Measurements from ENCODE around the gene GALNT2.

The GALNT2 gene

DNA sequence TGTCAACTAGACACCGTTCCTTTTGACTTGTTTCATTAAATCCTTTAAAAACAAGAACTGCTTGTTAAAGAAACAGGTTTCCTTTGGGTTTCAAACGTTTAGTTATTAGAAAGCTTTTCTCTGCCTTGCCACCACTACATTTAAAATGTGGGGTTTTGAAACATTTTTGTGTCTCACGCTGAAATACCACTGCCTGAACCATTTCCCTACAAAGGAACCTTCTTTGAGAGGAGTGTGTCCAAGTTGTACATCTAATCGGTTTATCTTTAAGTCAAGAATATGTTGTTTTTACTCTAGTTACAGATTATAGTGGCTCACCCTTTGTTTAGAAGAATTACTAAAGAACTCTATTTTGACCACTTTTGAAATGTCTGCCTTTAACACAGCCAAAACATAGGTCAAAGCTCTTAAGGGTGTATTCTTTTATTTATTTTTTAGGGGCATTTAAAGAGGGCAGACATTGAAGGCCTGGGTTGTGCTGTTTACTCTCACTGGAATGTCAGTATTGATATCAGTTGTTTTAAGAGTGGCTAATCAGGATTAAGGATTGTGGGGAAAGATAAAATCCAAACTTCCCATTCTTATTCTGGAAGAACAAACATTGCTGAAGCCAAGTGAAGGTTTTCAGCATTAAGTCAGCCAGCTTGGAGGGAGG lies 143.4 kb downstream of the GALNT2 start:
- no peaks in the 10 kb centered on the region; the same call in 1 of the 2 replicates for H3K4me1 ChIP-seq (ENCODE audit: insufficient read depth, low read length)
- no peak overlapping the region for H3K27ac ChIP-seq (ENCODE audit: low read depth, low read length)
- 86% methylated on average over 1 of the region's 4 CpGs for WGBS
- H3K9ac ChIP-seq (ENCODE audit: low read depth, low read length), result no peak overlapping the region
- no peaks in the 10 kb centered on the region for H3K9me3 ChIP-seq (ENCODE audit: insufficient read depth, low read depth, low read length)
- H3K27me3 ChIP-seq (ENCODE audit: insufficient read depth, low read length), result no peaks in the 10 kb centered on the region
- H3K4me3 ChIP-seq (ENCODE audit: low read length), result no peak overlapping the region
- no peaks in the 10 kb centered on the region for H3K36me3 ChIP-seq (ENCODE audit: insufficient read depth, low read length)

DNA sequence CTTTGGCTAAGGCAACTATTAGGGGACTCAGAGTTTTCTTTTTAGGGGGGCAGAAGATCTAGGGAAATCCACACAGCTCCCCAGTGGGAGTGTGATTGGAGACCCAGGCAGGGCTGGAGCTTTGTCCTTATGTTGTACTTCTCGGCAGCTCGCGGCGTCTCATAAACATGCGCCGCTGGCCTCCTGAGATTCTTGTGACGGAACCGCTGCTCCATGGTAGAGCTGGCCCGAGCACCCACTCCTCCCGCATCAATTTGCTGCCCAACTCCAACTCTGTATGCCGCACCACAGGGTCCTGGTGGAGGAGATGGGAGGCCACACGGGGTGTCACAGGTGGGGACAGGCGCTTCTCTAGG lies 143.9 kb downstream of the GALNT2 start:
- no peak overlapping the region for H3K4me3 ChIP-seq (ENCODE audit: low read length)
- 97% methylated on average over 13 of the region's 13 CpGs for WGBS
- H3K4me1 ChIP-seq (ENCODE audit: insufficient read depth, low read length), result no peaks in the 10 kb centered on the region; the same call in 1 of the 2 replicates
- H3K27me3 ChIP-seq (ENCODE audit: insufficient read depth, low read length), result no peaks in the 10 kb centered on the region
- H3K9me3 ChIP-seq (ENCODE audit: insufficient read depth, low read depth, low read length), result no peaks in the 10 kb centered on the region
- H3K27ac ChIP-seq (ENCODE audit: low read depth, low read length), result no peak overlapping the region
- H3K36me3 ChIP-seq (ENCODE audit: insufficient read depth, low read length), result no peaks in the 10 kb centered on the region
- no peak overlapping the region for H3K9ac ChIP-seq (ENCODE audit: low read depth, low read length)

- Histone ChIP-seq H3K4me3 (ENCODE audit: low read length) (no peak overlapping the region), H3K9me3 (ENCODE audit: insufficient read depth, low read depth, low read length) (no peaks in the 10 kb centered on the region), H3K9ac (ENCODE audit: low read depth, low read length) (no peak overlapping the region), H3K27ac (ENCODE audit: low read depth, low read length) (no peak overlapping the region), H3K4me1 (ENCODE audit: insufficient read depth, low read length) (no peaks in the 10 kb centered on the region; the same call in 1 of the 2 replicates), H3K36me3 (ENCODE audit: insufficient read depth, low read length) (no peaks in the 10 kb centered on the region), H3K27me3 (ENCODE audit: insufficient read depth, low read length) (no peaks in the 10 kb centered on the region)
- 92% methylated on average over 8 of the region's 8 CpGs for WGBS
Measured at GRCh38 chr1:230211436-230212145, 144.6 kb downstream of the GALNT2 start.

GRCh38 chr1:230212405-230212936 lies 145.4 kb downstream of the GALNT2 start:
- Histone ChIP-seq H3K27ac (ENCODE audit: low read depth, low read length) (no peak overlapping the region), H3K27me3 (ENCODE audit: insufficient read depth, low read length) (no peaks in the 10 kb centered on the region), H3K36me3 (ENCODE audit: insufficient read depth, low read length) (no peaks in the 10 kb centered on the region), H3K4me3 (ENCODE audit: low read length) (no peak overlapping the region), H3K9me3 (ENCODE audit: insufficient read depth, low read depth, low read length) (no peaks in the 10 kb centered on the region), H3K9ac (ENCODE audit: low read depth, low read length) (no peak overlapping the region), H3K4me1 (ENCODE audit: insufficient read depth, low read length) (no peaks in the 10 kb centered on the region; the same call in 1 of the 2 replicates)
- 96% methylated on average over 6 of the region's 7 CpGs for WGBS

DNA sequence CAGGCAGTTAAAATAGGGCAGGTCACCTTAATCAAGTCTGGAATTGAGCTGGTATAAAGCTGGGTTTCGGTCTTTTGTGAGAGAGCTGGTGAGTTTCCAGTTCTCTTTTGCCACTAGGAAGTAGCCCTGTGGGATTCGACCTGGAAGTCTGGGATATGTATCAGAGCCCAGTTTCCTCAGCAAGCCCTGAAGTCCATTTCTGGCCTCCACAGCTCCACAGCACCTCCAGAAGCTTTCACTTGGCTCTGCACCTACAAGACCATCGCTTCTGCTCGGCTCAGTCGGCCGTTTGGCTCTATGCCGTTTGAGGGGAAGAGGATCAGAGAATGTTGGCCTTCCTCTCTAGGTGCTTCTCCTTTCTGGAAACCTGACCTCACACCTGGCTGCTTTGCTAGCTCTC lies 148.0 kb downstream of the GALNT2 start:
- no peaks in the 10 kb centered on the region for H3K27me3 ChIP-seq (ENCODE audit: insufficient read depth, low read length)
- H3K27ac ChIP-seq (ENCODE audit: low read depth, low read length), result no peak overlapping the region
- H3K4me3 ChIP-seq (ENCODE audit: low read length), result no peak overlapping the region
- H3K9me3 ChIP-seq (ENCODE audit: insufficient read depth, low read depth, low read length), result no peaks in the 10 kb centered on the region
- H3K36me3 ChIP-seq (ENCODE audit: insufficient read depth, low read length), result no peaks in the 10 kb centered on the region
- 86% methylated on average over 7 of the region's 7 CpGs for WGBS
- H3K4me1 ChIP-seq (ENCODE audit: insufficient read depth, low read length), result no peaks in the 10 kb centered on the region; the same call in 1 of the 2 replicates
- no peak overlapping the region for H3K9ac ChIP-seq (ENCODE audit: low read depth, low read length)

DNA sequence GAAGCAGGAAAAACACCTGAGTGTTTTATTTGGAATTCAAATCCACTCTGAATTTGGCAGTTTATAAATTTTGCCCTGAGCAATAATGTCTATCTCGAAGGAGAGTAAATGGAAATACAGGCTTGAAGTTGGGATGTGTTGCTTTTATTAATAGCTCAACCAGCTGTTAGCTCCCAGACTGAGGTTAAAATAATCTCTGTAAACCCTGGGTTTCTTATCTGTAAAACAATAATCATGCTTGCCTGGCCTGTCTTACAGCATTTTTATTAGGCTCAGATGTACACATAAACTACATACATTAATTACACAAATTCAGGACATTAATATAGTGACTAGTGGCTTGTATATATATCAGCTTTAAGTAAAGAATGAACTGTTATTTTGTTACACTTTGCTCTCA lies 148.5 kb downstream of the GALNT2 start:
- H3K9ac ChIP-seq (ENCODE audit: low read depth, low read length), result no peak overlapping the region
- no peaks in the 10 kb centered on the region for H3K9me3 ChIP-seq (ENCODE audit: insufficient read depth, low read depth, low read length)
- WGBS, result 85% methylated on average over 1 of the region's 1 CpG
- H3K27me3 ChIP-seq (ENCODE audit: insufficient read depth, low read length), result no peaks in the 10 kb centered on the region
- H3K27ac ChIP-seq (ENCODE audit: low read depth, low read length), result no peak overlapping the region
- H3K36me3 ChIP-seq (ENCODE audit: insufficient read depth, low read length), result no peaks in the 10 kb centered on the region
- H3K4me3 ChIP-seq (ENCODE audit: low read length), result no peak overlapping the region
- H3K4me1 ChIP-seq (ENCODE audit: insufficient read depth, low read length), result no peaks in the 10 kb centered on the region; the same call in 1 of the 2 replicates

DNA sequence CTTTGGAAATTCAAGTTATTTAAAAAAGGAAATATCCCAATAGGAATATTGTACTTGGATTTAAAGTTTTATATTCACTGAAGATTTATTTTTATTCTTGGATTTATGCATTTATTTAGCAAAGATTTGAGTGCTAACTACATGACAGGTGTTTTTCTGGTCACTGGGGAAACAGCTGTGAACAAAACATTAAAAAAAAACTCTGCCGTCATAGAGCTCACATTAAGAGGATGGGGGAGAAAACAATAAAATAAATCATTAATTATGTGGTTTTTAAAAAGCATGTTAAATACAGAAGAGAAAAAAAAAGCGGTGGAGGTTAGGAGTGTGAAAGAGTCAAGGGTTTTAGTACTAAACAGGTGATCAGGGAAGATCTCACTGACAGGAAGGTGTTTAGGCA lies 149.9 kb downstream of the GALNT2 start:
- Histone ChIP-seq H3K4me1 (ENCODE audit: insufficient read depth, low read length) (peaks cover 7% of the 10 kb centered on the region), H3K4me3 (ENCODE audit: low read length) (no peak overlapping the region), H3K36me3 (ENCODE audit: insufficient read depth, low read length) (no peaks in the 10 kb centered on the region), H3K27ac (ENCODE audit: low read depth, low read length) (no peak overlapping the region), H3K9me3 (ENCODE audit: insufficient read depth, low read depth, low read length) (no peaks in the 10 kb centered on the region), H3K9ac (ENCODE audit: low read depth, low read length) (no peak overlapping the region), H3K27me3 (ENCODE audit: insufficient read depth, low read length) (no peaks in the 10 kb centered on the region)
- WGBS, result 99% methylated on average over 1 of the region's 2 CpGs

DNA sequence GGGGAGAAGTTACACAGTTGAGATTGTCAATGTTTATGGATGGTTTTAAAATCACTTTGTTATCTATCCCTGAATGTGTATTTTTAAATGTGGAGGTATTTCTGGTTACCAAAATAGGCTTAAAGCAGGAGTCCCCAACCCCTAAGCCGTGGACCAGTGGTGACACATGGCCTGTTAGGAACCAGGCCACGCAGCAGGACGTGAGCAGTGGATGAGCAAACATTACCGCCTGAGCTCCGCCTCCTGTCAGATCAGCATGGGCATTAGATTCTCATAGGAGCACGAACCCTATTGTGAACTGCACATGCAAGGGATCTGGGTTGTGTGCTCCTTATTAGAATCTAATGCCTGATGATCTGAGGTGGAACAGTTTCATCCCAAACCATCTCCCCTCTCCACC lies 151.6 kb downstream of the GALNT2 start:
- 93% methylated on average over 6 of the region's 6 CpGs for WGBS
- Histone ChIP-seq H3K27me3 (ENCODE audit: insufficient read depth, low read length) (no peaks in the 10 kb centered on the region), H3K9ac (ENCODE audit: low read depth, low read length) (no peak overlapping the region), H3K36me3 (ENCODE audit: insufficient read depth, low read length) (no peaks in the 10 kb centered on the region), H3K9me3 (ENCODE audit: insufficient read depth, low read depth, low read length) (no peaks in the 10 kb centered on the region), H3K27ac (ENCODE audit: low read depth, low read length) (no peak overlapping the region), H3K4me1 (ENCODE audit: insufficient read depth, low read length) (peaks cover 7% of the 10 kb centered on the region), H3K4me3 (ENCODE audit: low read length) (no peak overlapping the region)

DNA sequence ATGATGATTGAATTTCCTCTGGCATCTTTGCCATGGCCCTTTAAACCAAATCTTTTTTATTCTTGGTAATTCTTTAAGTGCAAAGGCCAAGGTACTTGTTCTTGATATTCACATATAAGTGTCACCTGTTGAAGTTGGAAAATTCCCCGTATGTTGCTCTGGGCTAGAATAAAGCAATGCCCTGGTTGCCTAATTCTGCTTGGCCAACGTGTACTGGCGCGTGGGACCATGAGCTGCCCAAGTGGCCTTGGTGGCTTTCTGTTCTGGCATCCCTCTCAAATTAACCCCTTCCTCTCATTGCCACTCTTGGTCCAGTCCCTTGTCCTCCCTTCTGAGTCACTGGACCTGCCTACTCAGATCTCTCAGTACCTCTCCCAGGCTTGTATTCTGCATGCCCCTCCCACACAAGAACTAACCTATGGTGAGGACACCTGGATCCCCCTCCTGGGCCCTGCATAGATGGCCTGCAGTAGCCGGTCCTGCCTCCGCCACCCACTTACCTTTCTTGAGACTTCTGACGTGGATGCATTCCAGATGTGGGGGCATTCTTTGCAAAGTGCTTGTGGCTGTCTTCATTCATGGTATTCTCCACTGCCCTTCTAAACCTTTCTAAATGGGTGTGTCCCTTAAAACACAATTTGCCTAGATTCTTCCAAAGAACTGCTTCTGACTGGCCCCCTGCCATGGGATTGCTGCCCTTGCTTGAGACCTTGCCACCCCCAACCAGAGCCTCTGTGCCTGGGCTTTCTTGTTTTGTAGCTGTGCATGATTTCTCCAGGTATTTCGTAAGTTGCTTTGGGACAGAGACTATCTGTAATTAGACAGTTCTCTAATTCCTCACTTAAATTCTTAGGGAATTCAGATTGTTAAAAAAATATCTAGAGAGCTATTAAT lies 152.4 kb downstream of the GALNT2 start:
- H3K4me3 ChIP-seq (ENCODE audit: low read length), result no peak overlapping the region
- H3K9me3 ChIP-seq (ENCODE audit: insufficient read depth, low read depth, low read length), result no peaks in the 10 kb centered on the region
- no peak overlapping the region for H3K27ac ChIP-seq (ENCODE audit: low read depth, low read length)
- peaks cover 7% of the 10 kb centered on the region for H3K4me1 ChIP-seq (ENCODE audit: insufficient read depth, low read length)
- no peak overlapping the region for H3K9ac ChIP-seq (ENCODE audit: low read depth, low read length)
- no peaks in the 10 kb centered on the region for H3K36me3 ChIP-seq (ENCODE audit: insufficient read depth, low read length)
- no peaks in the 10 kb centered on the region for H3K27me3 ChIP-seq (ENCODE audit: insufficient read depth, low read length)
- WGBS, result 91% methylated on average over 7 of the region's 8 CpGs

DNA sequence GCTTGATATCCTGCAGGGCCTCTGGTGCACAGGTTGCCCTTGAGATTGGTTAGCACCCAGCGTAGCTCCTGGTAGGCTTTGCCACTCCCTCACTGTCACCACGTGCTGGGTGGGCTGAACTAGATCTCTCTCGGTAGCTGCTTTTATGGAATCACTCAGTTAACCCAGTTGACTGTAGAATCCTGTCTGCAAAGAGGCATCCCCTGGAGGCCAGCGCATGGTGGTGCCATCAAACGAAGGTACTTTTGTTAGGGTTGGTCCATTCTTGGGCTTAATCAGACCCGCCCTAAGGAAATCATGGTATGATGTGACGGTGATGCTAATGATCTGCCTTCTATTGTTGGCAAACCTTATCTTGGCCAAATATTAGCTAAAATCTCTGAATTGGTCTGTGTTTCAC lies 153.4 kb downstream of the GALNT2 start:
- H3K4me1 ChIP-seq (ENCODE audit: insufficient read depth, low read length), result peaks cover 7% of the 10 kb centered on the region
- no peaks in the 10 kb centered on the region for H3K9me3 ChIP-seq (ENCODE audit: insufficient read depth, low read depth, low read length)
- no peak overlapping the region for H3K27ac ChIP-seq (ENCODE audit: low read depth, low read length)
- H3K36me3 ChIP-seq (ENCODE audit: insufficient read depth, low read length), result no peaks in the 10 kb centered on the region
- H3K9ac ChIP-seq (ENCODE audit: low read depth, low read length), result no peak overlapping the region
- H3K27me3 ChIP-seq (ENCODE audit: insufficient read depth, low read length), result no peaks in the 10 kb centered on the region
- no peak overlapping the region for H3K4me3 ChIP-seq (ENCODE audit: low read length)
- 84% methylated on average over 7 of the region's 7 CpGs for WGBS

DNA sequence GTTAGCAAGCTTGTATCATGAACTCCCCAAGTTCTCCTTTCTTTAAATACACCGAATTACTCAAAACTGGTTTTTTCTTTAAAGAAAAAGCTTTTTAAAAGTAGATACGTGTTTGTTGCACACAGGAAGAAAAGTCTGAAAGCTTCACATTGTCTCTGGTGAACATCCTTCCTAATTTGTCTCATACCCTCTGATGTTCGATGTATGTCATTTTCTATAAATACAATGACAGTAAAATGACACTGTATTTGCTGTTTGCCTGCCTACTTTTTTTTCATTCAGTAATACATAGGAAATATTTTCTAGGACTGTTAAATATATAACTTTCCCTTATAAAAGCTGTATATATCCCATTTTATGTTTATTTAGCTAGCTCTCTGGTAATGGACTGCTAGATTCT lies 153.9 kb downstream of the GALNT2 start:
- H3K27ac ChIP-seq (ENCODE audit: low read depth, low read length), result no peak overlapping the region
- H3K27me3 ChIP-seq (ENCODE audit: insufficient read depth, low read length), result no peaks in the 10 kb centered on the region
- no peak overlapping the region for H3K9ac ChIP-seq (ENCODE audit: low read depth, low read length)
- no peak overlapping the region for H3K4me3 ChIP-seq (ENCODE audit: low read length)
- H3K36me3 ChIP-seq (ENCODE audit: insufficient read depth, low read length), result no peaks in the 10 kb centered on the region
- peaks cover 9% of the 10 kb centered on the region for H3K4me1 ChIP-seq (ENCODE audit: insufficient read depth, low read length)
- WGBS, result 100% methylated on average over 2 of the region's 3 CpGs
- H3K9me3 ChIP-seq (ENCODE audit: insufficient read depth, low read depth, low read length), result no peaks in the 10 kb centered on the region
